ENCODE results near the gene TMEM45B.
"Not testable (repeated sequence)": the region's sequence is repeated elsewhere in the genome, so short reads cannot be mapped to it uniquely, and the experiment has no call there.

The TMEM45B gene

GRCh38 chr11:129853518-129854231 is 38.0 kb downstream of the TMEM45B start:
- DNase-seq = peak; percentile 79

- DNase-seq = no peak
Observed at GRCh38 chr11:129854232-129854805, 38.7 kb downstream of the TMEM45B start.

GRCh38 chr11:129855086-129855485 is 39.4 kb downstream of the TMEM45B start:
- DNase-seq = no peak

GRCh38 chr11:129856036-129856435 is 40.4 kb downstream of the TMEM45B start:
- DNase-seq = no peak

- DNase-seq = no peak
Observed at GRCh38 chr11:129861702-129862522, 46.3 kb downstream of the TMEM45B start.

- no peak for DNase-seq
Observed at GRCh38 chr11:129864811-129865210, 49.2 kb downstream of the TMEM45B start.

GRCh38 chr11:129865701-129866100 is 50.1 kb downstream of the TMEM45B start:
- DNase-seq = no peak

GRCh38 chr11:129866311-129866710 is 50.7 kb downstream of the TMEM45B start:
- DNase-seq = no peak

GRCh38 chr11:129868626-129869025 is 53.0 kb downstream of the TMEM45B start:
- not testable (repeated sequence) for DNase-seq

GRCh38 chr11:129871914-129872313 is 56.3 kb downstream of the TMEM45B start:
- DNase-seq = no peak

GRCh38 chr11:129880311-129880710 is 64.7 kb downstream of the TMEM45B start:
- no peak for DNase-seq

- DNase-seq = no peak
Observed at GRCh38 chr11:129881570-129882170, 66.0 kb downstream of the TMEM45B start.

- DNase-seq = no peak
Observed at GRCh38 chr11:129884581-129884980, 68.9 kb downstream of the TMEM45B start.

GRCh38 chr11:129885381-129885780 is 69.7 kb downstream of the TMEM45B start:
- DNase-seq = no peak

GRCh38 chr11:129888451-129888850 is 72.8 kb downstream of the TMEM45B start:
- no peak for DNase-seq

- peak; percentile 28 for DNase-seq
Observed at GRCh38 chr11:129894278-129895125, 78.9 kb downstream of the TMEM45B start.

GRCh38 chr11:129895126-129896041 is 79.7 kb downstream of the TMEM45B start, which contains the start of gene NFRKB:
TSS of gene NFRKB (minus strand) at chr11:129895578. CDS start at chr11:129892849, 2,729 bp downstream.
- DNase-seq = peak; percentile 84

- DNase-seq = no peak
Observed at GRCh38 chr11:129896062-129896461, 80.4 kb downstream of the TMEM45B start.

- DNase-seq = no peak
Observed at GRCh38 chr11:129905402-129905801, 89.8 kb downstream of the TMEM45B start.
